Measurements from ENCODE around the gene TMEM150C.
A peak's percentile ranks its signal among the peaks of the same experiment; 100 is the strongest.

Gene TMEM150C

DNA sequence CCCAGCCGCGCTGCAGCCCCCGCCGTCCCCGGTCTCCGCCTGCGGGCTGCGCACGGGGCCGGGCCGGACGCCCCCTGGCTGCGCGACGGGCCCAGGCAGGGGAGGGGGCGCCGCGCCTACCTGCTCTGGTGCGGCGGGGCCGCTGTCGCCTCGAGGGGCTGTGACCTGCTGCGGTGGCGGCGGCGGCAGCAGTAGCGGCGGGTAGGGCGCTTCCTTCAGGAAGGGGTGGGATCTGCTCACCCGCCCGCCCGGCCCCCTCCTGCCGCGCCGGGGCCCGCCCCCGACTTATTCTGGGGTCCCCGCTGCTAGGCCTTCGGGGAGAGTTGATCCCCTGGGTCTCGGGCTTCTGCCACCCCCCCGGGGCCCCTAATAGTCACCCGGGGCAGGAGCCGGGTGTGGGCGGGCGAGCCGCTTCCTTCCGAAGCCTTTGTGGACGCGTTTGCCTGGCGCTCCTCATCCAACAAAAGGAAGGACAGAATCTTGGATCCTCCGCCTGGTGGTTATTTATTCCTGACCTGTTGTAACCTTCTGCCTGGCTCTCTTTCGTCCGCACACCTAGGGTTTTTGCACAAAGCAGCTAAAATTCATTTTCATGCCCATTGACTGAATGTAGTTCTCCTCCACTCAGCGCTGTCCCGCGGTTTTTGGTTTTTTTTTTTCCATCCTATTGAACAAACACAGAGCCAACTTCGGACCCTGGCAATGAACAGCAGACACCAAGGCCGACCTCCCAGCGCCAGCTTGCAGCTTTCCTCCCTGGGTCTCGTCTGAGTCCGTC is at the start of gene TMEM150C:
TMEM150C (minus strand) TSS at position 203 of the 778 bp plus-strand sequence. CDS start 57,331 bp downstream, outside the sequence.
- in situ Hi-C loops (cut with HindIII; ENCODE audit: low sequenced_read_pairs): loop anchor here (5.0 kb wide), 1 partner anchor 55 kb away; no protein-coding TSS in a partner anchor
- TF ChIP-seq, protein P1, sequence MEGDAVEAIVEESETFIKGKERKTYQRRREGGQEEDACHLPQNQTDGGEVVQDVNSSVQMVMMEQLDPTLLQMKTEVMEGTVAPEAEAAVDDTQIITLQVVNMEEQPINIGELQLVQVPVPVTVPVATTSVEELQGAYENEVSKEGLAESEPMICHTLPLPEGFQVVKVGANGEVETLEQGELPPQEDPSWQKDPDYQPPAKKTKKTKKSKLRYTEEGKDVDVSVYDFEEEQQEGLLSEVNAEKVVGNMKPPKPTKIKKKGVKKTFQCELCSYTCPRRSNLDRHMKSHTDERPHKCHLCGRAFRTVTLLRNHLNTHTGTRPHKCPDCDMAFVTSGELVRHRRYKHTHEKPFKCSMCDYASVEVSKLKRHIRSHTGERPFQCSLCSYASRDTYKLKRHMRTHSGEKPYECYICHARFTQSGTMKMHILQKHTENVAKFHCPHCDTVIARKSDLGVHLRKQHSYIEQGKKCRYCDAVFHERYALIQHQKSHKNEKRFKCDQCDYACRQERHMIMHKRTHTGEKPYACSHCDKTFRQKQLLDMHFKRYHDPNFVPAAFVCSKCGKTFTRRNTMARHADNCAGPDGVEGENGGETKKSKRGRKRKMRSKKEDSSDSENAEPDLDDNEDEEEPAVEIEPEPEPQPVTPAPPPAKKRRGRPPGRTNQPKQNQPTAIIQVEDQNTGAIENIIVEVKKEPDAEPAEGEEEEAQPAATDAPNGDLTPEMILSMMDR (IDR thresholded peaks at IDR 0.05; ENCODE audit: low read depth, low read length, missing control alignments): peak; percentile 5
- H3K4me3 ChIP-seq (ENCODE audit: low read depth, low read length): peak within 1 kb of the TSS; percentile 52
- DNase-seq (ENCODE audit: low read depth): no peak

DNA sequence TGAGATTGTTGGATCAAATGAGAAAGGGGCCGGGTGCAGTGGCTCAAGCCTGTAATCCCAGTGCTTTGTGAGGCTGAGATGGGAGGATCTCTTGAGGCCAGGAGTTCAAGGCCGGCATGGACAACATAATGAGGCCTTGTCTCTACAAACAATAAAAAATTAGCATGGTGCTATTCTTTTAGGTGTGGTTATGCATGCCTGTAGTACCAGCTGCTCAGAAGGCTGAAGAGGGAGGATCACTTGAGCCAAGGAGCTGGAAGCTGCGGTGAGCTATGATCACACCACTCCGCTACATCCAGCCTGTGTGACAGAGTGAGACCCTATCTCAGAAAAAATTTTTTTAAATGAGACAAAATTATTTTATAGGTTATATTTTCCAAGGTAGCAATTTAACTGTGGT is 49.7 kb upstream of the TMEM150C start:
- no peak overlapping the region for H3K4me3 ChIP-seq (ENCODE audit: low read depth, low read length)
- TF ChIP-seq, protein P1 (IDR thresholded peaks at IDR 0.05; ENCODE audit: low read depth, low read length, missing control alignments): no peak
- DNase-seq (ENCODE audit: low read depth): no peak
- in situ Hi-C loops (cut with HindIII; ENCODE audit: low sequenced_read_pairs): no loop called here

DNA sequence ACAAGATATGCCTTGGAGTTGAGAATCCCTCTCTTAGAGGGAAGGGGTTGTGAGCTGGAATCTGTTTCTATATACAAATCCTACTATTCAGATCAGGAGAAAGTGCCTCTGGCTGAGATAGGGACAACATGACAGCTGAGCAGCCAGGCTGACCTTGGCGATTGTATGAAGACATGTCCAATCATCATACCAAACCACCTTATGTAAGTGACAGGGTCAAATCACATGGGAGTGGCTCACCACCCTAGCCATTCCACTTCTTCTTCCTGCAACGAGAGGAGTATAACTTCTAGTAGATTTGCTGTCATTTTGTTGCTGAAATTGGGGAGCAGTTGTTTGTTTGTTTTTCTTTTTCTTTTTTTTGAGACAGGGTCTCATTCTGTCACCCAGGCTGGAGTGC is 48.3 kb upstream of the TMEM150C start:
- TF ChIP-seq, protein P1 (IDR thresholded peaks at IDR 0.05; ENCODE audit: low read depth, low read length, missing control alignments): no peak
- no peak overlapping the region for H3K4me3 ChIP-seq (ENCODE audit: low read depth, low read length)
- in situ Hi-C loops (cut with HindIII; ENCODE audit: low sequenced_read_pairs): no loop called here
- DNase-seq (ENCODE audit: low read depth): no peak

DNA sequence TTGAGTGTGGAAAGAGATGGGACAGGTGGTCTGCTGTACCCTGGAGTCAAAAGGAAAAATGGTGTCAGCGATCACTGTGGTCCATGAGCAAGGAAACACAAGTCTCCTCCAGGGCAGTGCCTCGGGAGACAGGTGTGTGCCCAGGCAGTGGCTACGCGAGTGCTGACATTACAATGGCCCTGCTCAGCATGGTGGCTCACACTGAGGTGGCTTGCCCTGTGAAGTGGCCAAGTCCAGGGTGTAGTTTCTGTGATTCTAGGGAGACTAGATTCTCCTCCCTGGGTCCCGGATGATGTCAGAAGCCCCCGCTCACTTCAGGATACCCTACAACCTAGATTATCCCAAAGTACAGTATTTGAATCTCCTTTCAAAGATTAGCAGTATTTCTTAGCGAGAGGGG is 44.8 kb upstream of the TMEM150C start:
- DNase-seq (ENCODE audit: low read depth): no peak
- TF ChIP-seq, protein P1 (IDR thresholded peaks at IDR 0.05; ENCODE audit: low read depth, low read length, missing control alignments): no peak
- no peak overlapping the region for H3K4me3 ChIP-seq (ENCODE audit: low read depth, low read length)
- in situ Hi-C loops (cut with HindIII; ENCODE audit: low sequenced_read_pairs): no loop called here

DNA sequence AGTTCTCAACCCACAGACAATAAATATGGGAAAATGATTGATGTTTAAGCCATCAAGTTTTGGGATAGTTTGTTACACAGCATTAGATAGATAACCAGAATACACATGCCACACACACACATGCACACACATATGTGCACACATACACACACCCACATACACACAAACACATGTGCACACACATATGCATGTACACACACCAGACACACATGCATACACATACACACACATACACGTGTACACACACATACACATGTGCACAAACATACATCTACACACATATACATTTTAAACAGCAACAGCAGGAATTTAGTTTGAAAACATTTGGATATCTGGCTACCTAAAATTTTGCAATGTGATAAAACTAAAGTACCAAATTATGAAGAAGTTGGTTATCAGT is 42.7 kb upstream of the TMEM150C start:
- in situ Hi-C loops (cut with HindIII; ENCODE audit: low sequenced_read_pairs): no loop called here
- DNase-seq (ENCODE audit: low read depth): no peak
- TF ChIP-seq, protein P1 (IDR thresholded peaks at IDR 0.05; ENCODE audit: low read depth, low read length, missing control alignments): no peak
- H3K4me3 ChIP-seq (ENCODE audit: low read depth, low read length): no peak overlapping the region

DNA sequence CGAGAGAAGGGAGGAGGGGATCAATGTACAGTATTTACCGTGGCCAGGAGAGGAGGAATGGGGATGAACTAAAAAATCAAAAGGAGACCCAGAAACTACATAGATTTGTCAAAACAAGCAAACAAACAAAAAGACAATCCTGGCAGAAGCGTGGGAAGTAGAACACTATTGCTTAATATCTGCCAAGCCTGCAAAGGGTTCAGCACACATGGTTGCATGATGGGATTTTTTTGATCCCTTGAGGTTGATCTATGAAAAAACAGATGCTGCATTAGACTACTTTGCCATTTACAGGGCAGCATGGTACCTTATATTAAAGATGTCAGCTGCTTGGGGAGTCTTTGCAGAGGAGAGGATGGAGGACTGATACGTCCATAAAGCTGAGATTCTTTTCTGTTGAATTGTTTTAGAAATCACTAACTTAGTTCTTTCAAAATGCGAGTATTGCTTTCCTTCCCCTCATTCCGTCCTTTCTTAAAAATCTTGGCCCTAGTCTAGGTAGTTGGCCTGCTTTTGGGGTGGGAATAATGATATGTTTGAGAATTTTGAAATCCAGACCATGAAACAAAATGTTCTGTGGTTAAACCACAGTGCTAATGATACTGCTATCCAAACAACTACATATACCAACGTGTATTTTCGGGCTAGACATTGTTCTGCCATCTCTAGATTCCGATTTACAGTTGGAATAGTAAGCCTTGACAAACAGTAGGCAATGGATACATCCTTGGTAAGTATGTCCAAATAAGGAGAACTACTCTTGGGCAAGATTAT is 39.6 kb upstream of the TMEM150C start:
- H3K4me3 ChIP-seq (ENCODE audit: low read depth, low read length): no peak overlapping the region
- DNase-seq (ENCODE audit: low read depth): no peak
- TF ChIP-seq, protein P1 (IDR thresholded peaks at IDR 0.05; ENCODE audit: low read depth, low read length, missing control alignments): no peak
- in situ Hi-C loops (cut with HindIII; ENCODE audit: low sequenced_read_pairs): no loop called here

Measured in astrocyte of the cerebellum (primary cell).